ENCODE measurements around the gene SPIN2A. TPM values are rescaled to one million over a fixed set of nuclear protein-coding genes. Genes with fewer than 3 reads are reported as not detected.
A peak's percentile ranks its signal among the peaks of the same experiment; 100 is the strongest.
"Not testable (repeated sequence)": the region's sequence is repeated elsewhere in the genome, so short reads cannot be mapped to it uniquely, and the experiment has no call there.

The SPIN2A gene
- total RNA-seq, 1 experiment from 2014 or later, result 0.44 TPM

DNA sequence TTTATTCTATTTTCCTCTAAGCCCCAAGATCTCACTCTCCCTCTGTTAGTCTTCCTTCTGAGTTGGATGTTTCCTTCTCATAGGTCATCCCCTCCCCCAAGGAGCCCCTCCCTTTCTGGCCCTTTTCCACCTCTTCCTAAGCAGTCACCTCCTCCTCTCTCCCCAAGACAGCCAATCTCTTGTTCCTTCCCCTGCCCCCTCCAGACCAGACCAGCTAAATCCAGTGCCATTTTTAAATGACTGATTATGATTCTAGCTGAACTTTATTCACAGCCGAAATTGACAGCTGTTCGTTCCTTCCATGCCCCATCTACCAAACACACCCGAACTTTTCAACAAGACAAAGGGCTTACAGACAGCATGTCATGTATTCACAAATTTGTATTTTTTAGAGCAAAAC, 1.9 kb downstream of the SPIN2A start:
- Histone ChIP-seq H2AFZ (ENCODE audit: low read length) (no peak overlapping the region), H3K27me3 (ENCODE audit: low read length) (no peaks in the 10 kb centered on the region), H3K79me2 (ENCODE audit: low read length) (no peaks in the 10 kb centered on the region), H3K27ac (ENCODE audit: low read length) (no peak overlapping the region), H3K4me2 (ENCODE audit: low read length) (no peak overlapping the region), H3K4me1 (ENCODE audit: insufficient read depth, low read length) (peaks cover 16% of the 10 kb centered on the region), H3K9me2 (replicated peaks; ENCODE audit: low read length) (no peaks in the 10 kb centered on the region), H3F3A (ENCODE audit: low read length, unreplicated experiment) (no peaks in the 10 kb centered on the region), H4K20me1 (ENCODE audit: low read length) (no peaks in the 10 kb centered on the region), H3K4me3 (ENCODE audit: low read length) (no peak overlapping the region), H3K9ac (ENCODE audit: low read length) (no peak overlapping the region), H3K9me3 (ENCODE audit: low read length) (no peaks in the 10 kb centered on the region), H3K36me3 (ENCODE audit: low read depth, low read length) (no peaks in the 10 kb centered on the region)
- ChIA-PET POLR2A (ENCODE audit: unreplicated experiment) (no interaction called here), CTCF (no interaction called here)
- DNase-seq, result no peak
- intact Hi-C loops (cut with micrococcal nuclease), result no loop called here
- no peak for ATAC-seq
- BruUV-seq (replicated peaks), result no TSS peak
- TF ChIP-seq EZH2 (IDR thresholded peaks at IDR 0.05; ENCODE audit: low read length, unreplicated experiment), result no peak
- TF ChIP-seq, protein P1, sequence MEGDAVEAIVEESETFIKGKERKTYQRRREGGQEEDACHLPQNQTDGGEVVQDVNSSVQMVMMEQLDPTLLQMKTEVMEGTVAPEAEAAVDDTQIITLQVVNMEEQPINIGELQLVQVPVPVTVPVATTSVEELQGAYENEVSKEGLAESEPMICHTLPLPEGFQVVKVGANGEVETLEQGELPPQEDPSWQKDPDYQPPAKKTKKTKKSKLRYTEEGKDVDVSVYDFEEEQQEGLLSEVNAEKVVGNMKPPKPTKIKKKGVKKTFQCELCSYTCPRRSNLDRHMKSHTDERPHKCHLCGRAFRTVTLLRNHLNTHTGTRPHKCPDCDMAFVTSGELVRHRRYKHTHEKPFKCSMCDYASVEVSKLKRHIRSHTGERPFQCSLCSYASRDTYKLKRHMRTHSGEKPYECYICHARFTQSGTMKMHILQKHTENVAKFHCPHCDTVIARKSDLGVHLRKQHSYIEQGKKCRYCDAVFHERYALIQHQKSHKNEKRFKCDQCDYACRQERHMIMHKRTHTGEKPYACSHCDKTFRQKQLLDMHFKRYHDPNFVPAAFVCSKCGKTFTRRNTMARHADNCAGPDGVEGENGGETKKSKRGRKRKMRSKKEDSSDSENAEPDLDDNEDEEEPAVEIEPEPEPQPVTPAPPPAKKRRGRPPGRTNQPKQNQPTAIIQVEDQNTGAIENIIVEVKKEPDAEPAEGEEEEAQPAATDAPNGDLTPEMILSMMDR (conservative IDR thresholded peaks at IDR 0.05; ENCODE audit: low read depth, low read length), result no peak
- TF ChIP-seq EZH2phosphoT487 (IDR thresholded peaks at IDR 0.05; ENCODE audit: borderline replicate concordance, low read length), result no peak

DNA sequence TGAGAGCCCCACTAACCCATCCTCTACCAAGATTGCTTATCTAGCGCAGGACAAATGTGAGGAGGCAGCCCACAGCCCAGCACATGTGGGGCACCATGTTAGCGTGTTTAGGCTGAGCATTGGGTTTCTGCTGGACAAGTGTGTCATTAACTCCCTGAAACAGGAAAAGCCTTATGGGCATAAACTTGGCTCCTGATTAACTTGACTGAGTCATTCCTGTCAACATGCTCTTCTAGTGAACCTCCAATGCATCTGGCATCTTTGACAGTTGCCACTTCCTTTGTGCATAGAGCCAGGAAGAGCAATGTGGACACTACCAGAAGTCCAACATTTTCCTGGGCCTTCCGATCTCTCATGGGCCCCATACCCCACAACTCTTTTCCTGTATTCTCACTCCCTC, 2.5 kb downstream of the SPIN2A start:
- H2AFZ ChIP-seq (ENCODE audit: low read length), result no peak overlapping the region
- no peaks in the 10 kb centered on the region for H3K27me3 ChIP-seq (ENCODE audit: low read length)
- intact Hi-C loops (cut with micrococcal nuclease), result no loop called here
- TF ChIP-seq, protein P1 (conservative IDR thresholded peaks at IDR 0.05; ENCODE audit: low read depth, low read length), result no peak
- no peak for TF ChIP-seq EZH2 (IDR thresholded peaks at IDR 0.05; ENCODE audit: low read length, unreplicated experiment)
- no peak for TF ChIP-seq EZH2phosphoT487 (IDR thresholded peaks at IDR 0.05; ENCODE audit: borderline replicate concordance, low read length)
- H3K79me2 ChIP-seq (ENCODE audit: low read length), result no peaks in the 10 kb centered on the region
- ATAC-seq (peak; percentile 80), DNase-seq (peak; percentile 72)
- ChIA-PET CTCF (no interaction called here), POLR2A (ENCODE audit: unreplicated experiment) (no interaction called here)
- H3K9ac ChIP-seq (ENCODE audit: low read length), result no peak overlapping the region
- no TSS peak for BruUV-seq (replicated peaks)
- H3K4me3 ChIP-seq (ENCODE audit: low read length), result no peak overlapping the region
- no peaks in the 10 kb centered on the region for H3K36me3 ChIP-seq (ENCODE audit: low read depth, low read length)
- no peaks in the 10 kb centered on the region for H3K9me3 ChIP-seq (ENCODE audit: low read length)
- peaks cover 16% of the 10 kb centered on the region for H3K4me1 ChIP-seq (ENCODE audit: insufficient read depth, low read length)
- H3K27ac ChIP-seq (ENCODE audit: low read length), result no peak overlapping the region
- H3K4me2 ChIP-seq (ENCODE audit: low read length), result no peak overlapping the region
- H3K9me2 ChIP-seq (replicated peaks; ENCODE audit: low read length), result no peaks in the 10 kb centered on the region
- H3F3A ChIP-seq (ENCODE audit: low read length, unreplicated experiment), result no peaks in the 10 kb centered on the region
- no peaks in the 10 kb centered on the region for H4K20me1 ChIP-seq (ENCODE audit: low read length)

DNA sequence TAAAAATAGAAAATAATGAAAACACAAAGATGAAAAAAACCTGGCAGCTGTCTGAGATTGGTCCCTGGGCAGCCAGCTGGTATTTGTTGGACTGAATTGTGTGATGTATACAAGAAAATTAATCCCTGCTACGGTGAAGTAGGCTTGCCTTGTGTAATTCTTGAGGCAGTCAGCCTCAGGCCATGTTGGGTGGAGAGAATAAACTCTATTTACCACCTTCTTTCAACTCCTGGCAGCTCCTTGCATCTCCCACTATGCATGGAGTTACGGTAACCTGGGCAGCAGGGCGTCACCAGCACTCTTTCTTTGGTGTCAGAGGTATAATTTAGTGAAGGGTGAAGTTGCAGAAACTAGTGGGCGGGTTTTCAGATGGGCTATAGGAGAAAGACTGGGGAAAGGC, 3.5 kb downstream of the SPIN2A start:
- Histone ChIP-seq H3K79me2 (ENCODE audit: low read length) (no peaks in the 10 kb centered on the region), H3K4me3 (ENCODE audit: low read length) (no peak overlapping the region), H3F3A (ENCODE audit: low read length, unreplicated experiment) (no peaks in the 10 kb centered on the region), H3K4me1 (ENCODE audit: insufficient read depth, low read length) (peaks cover 16% of the 10 kb centered on the region), H3K9me3 (ENCODE audit: low read length) (no peaks in the 10 kb centered on the region), H4K20me1 (ENCODE audit: low read length) (no peaks in the 10 kb centered on the region), H3K9me2 (replicated peaks; ENCODE audit: low read length) (no peaks in the 10 kb centered on the region), H3K36me3 (ENCODE audit: low read depth, low read length) (no peaks in the 10 kb centered on the region), H3K4me2 (ENCODE audit: low read length) (no peak overlapping the region), H3K27me3 (ENCODE audit: low read length) (no peaks in the 10 kb centered on the region), H2AFZ (ENCODE audit: low read length) (no peak overlapping the region), H3K9ac (ENCODE audit: low read length) (no peak overlapping the region), H3K27ac (ENCODE audit: low read length) (no peak overlapping the region)
- TF ChIP-seq EZH2 (IDR thresholded peaks at IDR 0.05; ENCODE audit: low read length, unreplicated experiment), result no peak
- TF ChIP-seq, protein P1 (conservative IDR thresholded peaks at IDR 0.05; ENCODE audit: low read depth, low read length), result no peak
- TF ChIP-seq EZH2phosphoT487 (IDR thresholded peaks at IDR 0.05; ENCODE audit: borderline replicate concordance, low read length), result no peak
- intact Hi-C loops (cut with micrococcal nuclease), result no loop called here
- ChIA-PET CTCF (no interaction called here), POLR2A (ENCODE audit: unreplicated experiment) (no interaction called here)
- BruUV-seq (replicated peaks), result no TSS peak
- DNase-seq, result no peak
- no peak for ATAC-seq

DNA sequence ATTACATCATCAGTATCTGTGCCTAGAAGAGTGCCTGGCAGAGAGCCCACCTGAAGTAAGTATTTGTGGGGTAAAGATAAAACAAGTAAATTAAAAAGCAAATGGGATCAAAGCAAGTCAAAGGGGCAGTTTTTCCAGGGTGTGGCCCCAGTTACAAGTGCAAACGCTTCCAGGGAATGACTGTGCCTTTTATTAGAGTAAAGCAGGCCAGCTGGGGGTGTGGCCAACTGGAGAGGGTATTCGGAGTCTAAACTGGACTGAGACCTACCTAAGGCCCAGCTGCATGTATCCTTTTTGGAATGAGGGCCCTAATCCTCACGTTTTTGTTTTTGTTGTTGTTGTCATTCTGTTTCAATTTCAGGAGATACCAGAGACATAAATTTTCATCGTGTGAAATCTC, 3.9 kb downstream of the SPIN2A start:
- H3K4me1 ChIP-seq (ENCODE audit: insufficient read depth, low read length), result peaks cover 16% of the 10 kb centered on the region
- intact Hi-C loops (cut with micrococcal nuclease); H4K20me1 ChIP-seq (ENCODE audit: low read length); H3F3A ChIP-seq (ENCODE audit: low read length, unreplicated experiment); H3K9me2 ChIP-seq (replicated peaks; ENCODE audit: low read length); H3K27me3 ChIP-seq (ENCODE audit: low read length); BruUV-seq (replicated peaks); CTCF ChIA-PET; H2AFZ ChIP-seq (ENCODE audit: low read length); H3K79me2 ChIP-seq (ENCODE audit: low read length); H3K4me3 ChIP-seq (ENCODE audit: low read length); POLR2A ChIA-PET (ENCODE audit: unreplicated experiment); H3K9me3 ChIP-seq (ENCODE audit: low read length); H3K4me2 ChIP-seq (ENCODE audit: low read length); H3K36me3 ChIP-seq (ENCODE audit: low read depth, low read length); H3K9ac ChIP-seq (ENCODE audit: low read length): not testable (repeated sequence)
- ATAC-seq (peak; percentile 82), DNase-seq (peak; percentile 38)
- 0 out of 2 replicates have a peak overlapping the region, but pooled peaks have one; percentile 13 for H3K27ac ChIP-seq (ENCODE audit: low read length)
